Measurements from ENCODE around the gene LMOD2. TPM values are rescaled to one million over a fixed set of nuclear protein-coding genes. Genes with fewer than 3 reads are reported as not detected.

LMOD2 gene
- total RNA-seq, result not detected in 2 replicates

GRCh38 chr7:123655614-123656013 is at the start of gene LMOD2:
Gene LMOD2 (plus strand): TSS chr7:123655866. CDS start chr7:123655964, 98 bp downstream.

Other genes starting within 250 kb of the LMOD2 start
- gene IQUB, start 121.3 kb upstream of the LMOD2 start, total RNA-seq, result 1.2 and 1.6 TPM in 2 replicates
- 44.0 and 46.3 TPM in 2 replicates for gene NDUFA5, start 98.0 kb upstream of the LMOD2 start, total RNA-seq
- not detected in 2 replicates for gene ASB15, start 54.0 kb upstream of the LMOD2 start, total RNA-seq
- 23.8 and 26.2 TPM in 2 replicates for gene WASL, start 93.1 kb downstream of the LMOD2 start, total RNA-seq
- not detected in 2 replicates for gene HYAL4, start 189.3 kb downstream of the LMOD2 start, total RNA-seq

Data from articular chondrocyte of knee joint (primary cell).